Measurements from ENCODE around the gene FH.

DNA sequence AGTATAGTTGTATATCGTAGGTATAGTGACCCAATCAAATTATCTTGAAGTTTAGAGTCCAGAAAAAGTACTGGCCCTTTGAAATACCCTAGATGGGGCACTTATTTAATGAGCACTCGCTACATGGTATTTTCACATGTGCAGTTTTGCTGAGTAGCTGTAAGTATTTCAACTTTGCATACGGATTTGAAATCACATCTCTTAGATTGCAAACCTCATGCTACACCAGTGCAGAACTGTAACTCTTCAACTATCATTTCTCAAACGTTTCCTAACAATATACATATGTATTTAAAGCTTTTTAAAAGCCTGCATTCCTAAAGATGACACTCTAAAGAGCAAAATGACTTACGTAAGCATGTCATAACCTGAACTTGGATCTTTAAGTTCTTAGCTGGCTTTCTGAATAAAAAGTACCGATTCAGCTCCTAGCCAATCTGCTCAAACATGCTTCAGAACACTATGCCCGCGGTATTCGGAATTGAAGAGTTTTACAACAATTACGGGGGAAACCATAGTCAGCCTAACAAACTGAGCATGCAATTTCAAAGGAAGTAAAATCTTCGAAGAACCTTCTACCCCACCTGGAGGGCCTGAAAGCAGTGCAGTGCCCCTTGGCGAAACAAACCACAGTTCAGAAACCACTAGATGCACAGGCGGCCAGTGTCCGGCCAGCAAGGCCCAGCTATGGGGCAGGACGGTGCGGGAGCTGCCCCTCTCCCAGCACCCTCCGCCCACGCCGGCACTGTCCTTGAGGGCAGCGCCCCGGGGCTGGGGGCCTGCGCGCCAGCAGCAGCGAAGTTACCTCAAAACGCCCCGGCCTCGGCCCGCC is 863 bp downstream of the FH start:
- TF ChIP-seq CTCF (conservative IDR thresholded peaks at IDR 0.05; ENCODE audit: low read length) (no peak), EZH2phosphoT487 (IDR thresholded peaks at IDR 0.05; ENCODE audit: borderline replicate concordance) (no peak)
